ENCODE measurements around the gene MN1.

DNA sequence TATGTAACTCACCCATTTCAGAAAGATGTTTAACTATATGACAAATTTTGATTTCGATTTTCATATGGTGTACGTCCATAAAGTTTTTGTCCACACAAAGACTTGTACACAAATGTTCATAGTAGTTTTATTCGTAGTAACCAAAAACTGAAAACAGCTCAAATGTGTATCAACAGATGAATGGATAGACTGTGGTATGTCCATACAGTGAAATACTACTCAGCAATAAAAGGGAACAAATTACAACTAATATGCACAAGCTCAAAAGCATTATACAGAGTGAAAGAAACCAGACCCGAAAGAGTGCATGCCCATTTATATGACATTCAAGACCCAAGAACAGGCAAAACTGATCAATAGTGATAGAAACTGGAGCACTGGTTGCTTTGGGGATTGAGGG lies 64.0 kb downstream of the MN1 start:
- TF ChIP-seq CSDC2 (CRISPR knock-in tag; IDR thresholded peaks at IDR 0.05), result no peak
- no peak for TF ChIP-seq SNAI2 (CRISPR knock-in tag; IDR thresholded peaks at IDR 0.05)
- TF ChIP-seq ZNF565 (CRISPR knock-in tag; conservative IDR thresholded peaks at IDR 0.05; ENCODE audit: low read depth), result no peak
- no peak for TF ChIP-seq PPARA (CRISPR knock-in tag; IDR thresholded peaks at IDR 0.05; ENCODE audit: borderline replicate concordance)
- TF ChIP-seq, protein P1, sequence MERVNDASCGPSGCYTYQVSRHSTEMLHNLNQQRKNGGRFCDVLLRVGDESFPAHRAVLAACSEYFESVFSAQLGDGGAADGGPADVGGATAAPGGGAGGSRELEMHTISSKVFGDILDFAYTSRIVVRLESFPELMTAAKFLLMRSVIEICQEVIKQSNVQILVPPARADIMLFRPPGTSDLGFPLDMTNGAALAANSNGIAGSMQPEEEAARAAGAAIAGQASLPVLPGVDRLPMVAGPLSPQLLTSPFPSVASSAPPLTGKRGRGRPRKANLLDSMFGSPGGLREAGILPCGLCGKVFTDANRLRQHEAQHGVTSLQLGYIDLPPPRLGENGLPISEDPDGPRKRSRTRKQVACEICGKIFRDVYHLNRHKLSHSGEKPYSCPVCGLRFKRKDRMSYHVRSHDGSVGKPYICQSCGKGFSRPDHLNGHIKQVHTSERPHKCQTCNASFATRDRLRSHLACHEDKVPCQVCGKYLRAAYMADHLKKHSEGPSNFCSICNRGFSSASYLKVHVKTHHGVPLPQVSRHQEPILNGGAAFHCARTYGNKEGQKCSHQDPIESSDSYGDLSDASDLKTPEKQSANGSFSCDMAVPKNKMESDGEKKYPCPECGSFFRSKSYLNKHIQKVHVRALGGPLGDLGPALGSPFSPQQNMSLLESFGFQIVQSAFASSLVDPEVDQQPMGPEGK (CRISPR knock-in tag; IDR thresholded peaks at IDR 0.05; ENCODE audit: borderline replicate concordance), result no peak
- TF ChIP-seq, protein P2, sequence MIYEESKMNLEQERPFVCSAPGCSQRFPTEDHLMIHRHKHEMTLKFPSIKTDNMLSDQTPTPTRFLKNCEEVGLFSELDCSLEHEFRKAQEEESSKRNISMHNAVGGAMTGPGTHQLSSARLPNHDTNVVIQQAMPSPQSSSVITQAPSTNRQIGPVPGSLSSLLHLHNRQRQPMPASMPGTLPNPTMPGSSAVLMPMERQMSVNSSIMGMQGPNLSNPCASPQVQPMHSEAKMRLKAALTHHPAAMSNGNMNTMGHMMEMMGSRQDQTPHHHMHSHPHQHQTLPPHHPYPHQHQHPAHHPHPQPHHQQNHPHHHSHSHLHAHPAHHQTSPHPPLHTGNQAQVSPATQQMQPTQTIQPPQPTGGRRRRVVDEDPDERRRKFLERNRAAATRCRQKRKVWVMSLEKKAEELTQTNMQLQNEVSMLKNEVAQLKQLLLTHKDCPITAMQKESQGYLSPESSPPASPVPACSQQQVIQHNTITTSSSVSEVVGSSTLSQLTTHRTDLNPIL (CRISPR knock-in tag; IDR thresholded peaks at IDR 0.05; ENCODE audit: low read depth), result no peak
- no peak for TF ChIP-seq RARB (CRISPR knock-in tag; IDR thresholded peaks at IDR 0.05)
- TF ChIP-seq BACH2 (CRISPR knock-in tag; IDR thresholded peaks at IDR 0.05; ENCODE audit: borderline replicate concordance), result no peak

Measured in SK-N-SH treated with all-trans-retinoic acid at 6 μM for 48 hours (cell line).